LNCAP (cell line): ENCODE measurements around the gene PACSIN3.

Experiments
- CTCF ChIP-seq: fragments of 450-650 bp; IDR thresholded peaks from 2 replicates; pipeline ENCODE4 v1.5.1; 2017; ENCODE audit warnings: mild to moderate bottlenecking

Gene PACSIN3

GRCh38 chr11:47163898-47164297 lies 22.3 kb downstream of the PACSIN3 start:
- TF ChIP-seq CTCF = no peak

DNA sequence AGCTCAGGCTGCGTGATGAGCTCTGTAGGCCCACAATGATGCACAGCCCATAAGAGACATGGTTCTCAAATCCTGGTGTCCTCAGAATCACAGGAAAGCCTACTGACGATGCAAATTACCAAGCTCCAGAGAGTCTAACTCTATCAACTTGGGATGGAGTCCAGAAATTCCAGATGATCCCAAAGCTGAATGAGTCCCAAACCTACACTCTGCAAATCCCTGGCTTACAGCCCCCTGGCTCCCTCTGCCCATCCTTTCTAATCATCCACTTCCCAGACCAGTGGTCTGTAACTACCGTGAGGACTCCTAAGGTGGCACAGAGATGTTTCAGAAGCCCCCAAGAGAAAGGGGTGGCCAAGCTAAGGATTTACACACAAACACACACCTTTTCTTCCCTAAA lies 23.0 kb downstream of the PACSIN3 start:
- no peak for TF ChIP-seq CTCF

DNA sequence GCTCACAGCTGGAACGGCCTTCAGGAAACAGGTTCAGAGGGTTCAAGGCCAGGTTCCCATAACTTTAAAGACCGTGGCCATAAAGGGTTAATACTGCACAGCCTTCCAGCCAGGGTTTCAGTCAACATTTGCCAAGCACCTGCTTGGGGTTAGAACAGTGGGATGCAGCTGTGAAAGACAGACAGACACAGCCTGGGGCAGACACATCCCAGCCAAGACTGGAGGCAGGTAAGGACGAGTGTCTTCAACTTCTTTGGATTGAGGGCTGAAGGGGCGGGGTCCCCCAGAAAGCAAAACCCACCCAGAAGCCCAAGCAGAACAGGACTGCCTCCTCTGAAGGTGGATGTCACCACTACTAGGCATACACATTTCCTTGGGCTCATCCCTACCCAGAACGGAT lies 23.8 kb downstream of the PACSIN3 start:
- TF ChIP-seq CTCF = no peak

- TF ChIP-seq CTCF = 0 out of 2 replicates have a peak, but pooled peaks have one; percentile 3
Measured at GRCh38 chr11:47161890-47162289, 24.3 kb downstream of the PACSIN3 start.

DNA sequence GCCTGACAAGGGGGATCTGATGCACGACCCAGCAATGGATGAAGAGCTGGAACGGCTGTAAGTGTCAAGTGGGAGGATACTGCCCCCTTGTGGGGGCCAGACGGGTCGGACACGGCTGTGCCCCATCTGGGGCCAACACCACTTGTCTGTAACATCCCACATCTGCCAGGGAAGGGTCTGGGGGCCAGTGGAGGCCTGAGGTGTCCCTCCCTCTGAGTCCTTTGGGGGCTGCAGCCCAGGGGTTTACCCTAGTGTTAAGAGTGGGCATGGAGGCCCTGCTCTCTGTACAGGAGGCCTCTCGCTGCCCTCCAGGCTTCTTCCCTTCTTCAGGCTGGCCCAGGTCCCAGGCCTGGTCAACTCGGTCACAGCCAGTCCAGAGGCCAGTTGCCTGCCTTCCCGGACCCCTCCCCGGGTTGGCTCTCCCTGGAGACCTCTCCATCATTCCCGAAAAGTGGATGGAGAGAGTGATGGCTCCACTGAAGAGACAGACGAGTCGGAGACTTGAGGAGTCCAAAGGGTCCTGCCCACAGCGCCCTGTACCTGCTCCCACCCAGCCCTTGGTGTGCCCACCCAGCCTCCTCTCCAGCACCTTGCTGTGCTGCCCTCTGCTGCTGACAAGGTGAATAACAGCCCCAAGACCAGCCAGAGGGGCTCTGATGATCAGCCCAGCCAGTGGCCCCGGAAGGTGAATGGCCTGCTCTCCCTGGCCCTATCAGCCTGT lies 24.9 kb downstream of the PACSIN3 start:
- TF ChIP-seq CTCF = peak; percentile 71

DNA sequence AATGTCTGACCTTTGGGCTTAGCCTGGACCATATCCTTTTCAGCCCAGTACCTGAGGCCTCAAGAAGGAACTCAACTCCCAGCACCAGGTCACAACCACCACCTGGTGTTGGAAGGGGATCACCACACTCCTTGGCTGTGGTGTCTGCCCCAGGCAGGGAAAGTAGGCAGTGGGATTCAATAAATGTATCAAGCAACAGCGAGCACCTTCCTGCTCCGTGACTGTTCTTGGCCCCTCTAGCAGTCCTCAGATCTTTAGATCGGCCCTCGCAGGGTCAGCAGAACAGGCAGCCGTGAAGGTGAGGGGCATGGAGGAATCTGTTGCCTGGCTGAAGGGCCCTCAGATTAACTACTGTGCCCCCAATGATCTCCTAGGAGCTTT lies 25.5 kb downstream of the PACSIN3 start:
- no peak for TF ChIP-seq CTCF

DNA sequence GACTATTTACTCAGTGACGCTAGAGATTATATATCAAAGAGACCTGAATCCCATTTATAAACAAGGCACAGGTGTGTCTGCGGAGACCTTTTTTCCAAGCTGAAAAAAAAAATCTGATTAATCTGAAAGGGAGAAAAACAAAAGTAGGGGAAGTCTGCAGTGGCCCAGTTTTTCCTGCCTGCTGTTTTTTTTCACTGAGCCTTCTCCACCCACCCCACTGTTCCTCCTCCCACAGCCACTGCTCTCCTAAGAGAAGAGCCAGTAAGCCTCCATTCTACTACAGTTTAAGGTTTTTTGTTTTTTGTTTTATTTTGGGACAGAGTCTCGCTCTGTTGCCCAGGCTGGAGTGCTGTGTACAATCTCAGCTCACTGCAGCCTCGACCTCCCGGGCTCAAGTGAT lies 28.0 kb downstream of the PACSIN3 start:
- TF ChIP-seq CTCF = no peak

GRCh38 chr11:47157805-47158204 lies 28.4 kb downstream of the PACSIN3 start:
- no peak for TF ChIP-seq CTCF
